DMS114 treated with DMSO at 0.1 percent for 48 hours (cell line): ENCODE measurements around the gene CAPNS1.

ENCODE experiments used
- DNase-seq: peaks from one replicate; lab custom pipeline; 2025; ENCODE audit not compliant: unreplicated experiment; lab: John Stamatoyannopoulos, UW

CAPNS1 gene

DNA sequence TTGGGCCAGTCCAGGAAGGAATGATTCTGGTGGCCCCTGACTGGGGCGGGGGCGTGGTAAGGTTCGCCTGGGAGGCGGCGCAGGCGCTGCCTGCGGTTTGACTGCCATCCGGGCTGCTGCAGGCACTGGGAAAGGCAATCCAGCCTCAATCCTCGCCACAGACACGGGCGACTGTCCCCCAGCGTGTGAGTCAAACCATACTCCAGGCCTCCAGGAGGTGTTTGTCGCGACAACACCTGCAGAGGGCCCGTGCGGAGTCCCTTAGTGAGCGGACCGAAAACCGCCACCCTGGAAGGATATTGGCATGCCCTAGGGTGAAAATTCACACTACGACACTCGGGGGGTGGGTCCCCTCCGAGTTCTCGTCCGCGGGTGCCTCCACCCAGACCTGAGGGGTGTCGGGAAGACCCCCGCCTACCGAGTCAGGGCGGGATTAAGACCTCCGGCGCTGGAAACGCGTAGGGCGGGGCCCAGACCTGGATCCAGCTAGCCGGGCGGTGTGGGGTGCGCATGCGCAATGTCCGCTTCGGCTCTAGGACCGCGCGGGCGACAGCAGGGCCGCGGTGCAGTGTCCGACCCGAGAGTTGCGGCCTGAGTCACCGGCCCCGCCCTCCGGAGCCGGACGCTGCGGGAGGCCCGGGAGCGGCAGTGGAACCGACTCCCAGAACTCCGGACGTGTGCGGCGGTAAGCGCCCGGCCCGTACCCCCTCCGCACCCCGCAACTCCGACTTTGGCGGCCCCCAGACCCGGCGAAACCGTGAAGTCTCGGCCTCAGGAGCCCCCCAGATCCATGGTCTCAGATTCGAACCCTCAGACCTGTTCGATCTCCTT, at the start of gene CAPNS1:
Gene CAPNS1, plus strand, starts transcription at position 594 of the 831 bp plus-strand sequence. CDS start 946 bp downstream, outside the sequence.
- DNase-seq, result peak; percentile 94

GRCh38 chr19:36090910-36091695, 48.8 kb upstream of the CAPNS1 start:
- no peak for DNase-seq

DNA sequence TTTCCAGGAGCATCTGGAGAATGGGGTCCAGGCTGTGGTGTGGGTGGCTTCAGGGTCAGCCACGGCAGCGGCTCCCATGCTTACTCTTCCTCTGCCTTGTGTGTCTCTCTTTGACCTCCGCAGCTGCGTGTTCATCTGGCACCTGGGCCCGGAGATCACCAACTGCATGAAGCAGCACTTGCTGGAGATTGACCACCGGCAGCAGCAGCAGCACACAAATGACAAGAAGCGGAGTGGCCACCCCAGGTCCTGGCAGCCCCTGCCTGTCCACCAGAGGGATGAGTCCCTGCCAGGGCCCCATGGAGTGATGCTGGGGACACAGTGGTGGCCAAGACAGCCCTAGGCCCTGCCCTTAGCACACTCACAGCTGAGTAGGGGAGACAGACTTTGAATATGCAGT, 47.3 kb upstream of the CAPNS1 start:
- no peak for DNase-seq

DNA sequence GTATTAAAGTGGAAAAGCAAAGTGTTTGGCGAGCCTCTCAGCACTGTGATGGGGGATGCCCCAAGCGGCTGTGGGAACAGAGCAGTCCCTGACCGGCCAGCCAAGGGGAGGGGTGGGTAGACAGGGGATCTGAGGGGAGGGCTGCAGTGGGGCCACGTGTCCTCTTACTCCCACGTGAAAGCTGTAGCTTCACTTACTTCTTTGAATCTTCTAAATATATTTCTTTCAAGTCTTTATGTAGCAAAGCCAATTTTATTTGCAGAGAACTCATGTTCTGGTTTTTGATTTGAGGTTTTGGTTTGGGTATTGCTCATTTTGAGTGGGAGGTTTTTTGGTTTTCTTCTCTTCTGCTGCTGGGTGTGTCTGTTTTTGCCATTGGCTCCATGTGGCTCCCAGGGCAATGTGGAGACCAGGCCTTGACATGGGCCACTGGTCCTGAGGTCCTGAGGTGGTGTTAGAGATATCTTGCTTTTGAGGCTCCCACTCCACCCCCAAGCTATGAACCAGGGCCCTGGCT, 46.7 kb upstream of the CAPNS1 start:
- DNase-seq, result no peak

GRCh38 chr19:36093687-36094086, 46.2 kb upstream of the CAPNS1 start:
- DNase-seq, result no peak

DNA sequence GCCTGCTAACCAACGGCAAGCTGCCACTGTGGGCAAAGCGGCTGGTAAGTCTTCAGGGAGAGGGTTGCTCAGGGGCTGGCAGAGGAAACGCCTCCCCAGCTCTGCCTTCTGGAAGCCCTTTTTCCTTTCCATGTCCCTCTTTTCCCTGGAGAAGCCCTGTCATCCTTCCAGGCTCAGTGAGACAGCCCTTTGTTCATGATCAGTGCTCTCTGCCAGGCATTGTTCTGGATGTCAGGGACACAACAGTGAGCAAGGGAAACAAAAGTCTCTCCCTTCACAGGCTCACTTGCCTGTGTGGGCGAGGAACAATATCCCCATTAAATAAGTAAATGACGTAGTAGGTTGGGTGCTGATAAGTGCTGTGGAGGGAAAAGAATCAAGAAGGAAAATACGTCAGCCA, 42.8 kb upstream of the CAPNS1 start:
- no peak for DNase-seq

DNA sequence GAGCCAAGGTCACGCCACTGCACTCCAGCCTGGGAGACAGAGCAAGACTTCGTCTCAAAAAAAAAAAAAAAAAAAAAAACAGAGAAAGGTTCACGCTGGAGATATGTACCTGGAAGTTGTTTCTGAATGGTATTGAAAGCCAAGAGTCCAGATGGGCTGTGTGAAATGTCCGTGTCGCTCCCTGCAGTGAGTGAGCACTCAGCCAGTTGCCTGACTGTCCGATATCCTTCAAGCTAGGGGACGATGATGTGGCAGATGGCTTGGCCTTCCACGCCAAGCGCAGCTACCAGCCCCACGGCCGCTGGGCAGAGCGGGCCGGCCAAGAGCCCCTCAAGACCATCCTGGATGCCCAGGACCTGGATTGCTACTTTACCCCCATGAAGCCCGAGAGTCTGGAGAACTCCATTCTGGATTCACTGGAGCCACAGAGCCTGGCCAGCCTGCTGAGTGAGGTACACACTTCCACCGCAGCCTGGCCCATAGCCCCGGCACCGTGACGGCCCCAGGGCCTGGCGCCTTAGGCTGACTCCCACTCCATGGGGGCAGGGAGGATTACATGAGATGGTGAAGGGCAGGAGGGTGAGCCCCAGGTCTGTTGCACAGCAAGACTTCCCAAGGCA, 40.6 kb upstream of the CAPNS1 start:
- no peak for DNase-seq

- DNase-seq, result no peak
These were observed 39.4 kb upstream of the CAPNS1 start for GRCh38 chr19:36100476-36100875.

DNA sequence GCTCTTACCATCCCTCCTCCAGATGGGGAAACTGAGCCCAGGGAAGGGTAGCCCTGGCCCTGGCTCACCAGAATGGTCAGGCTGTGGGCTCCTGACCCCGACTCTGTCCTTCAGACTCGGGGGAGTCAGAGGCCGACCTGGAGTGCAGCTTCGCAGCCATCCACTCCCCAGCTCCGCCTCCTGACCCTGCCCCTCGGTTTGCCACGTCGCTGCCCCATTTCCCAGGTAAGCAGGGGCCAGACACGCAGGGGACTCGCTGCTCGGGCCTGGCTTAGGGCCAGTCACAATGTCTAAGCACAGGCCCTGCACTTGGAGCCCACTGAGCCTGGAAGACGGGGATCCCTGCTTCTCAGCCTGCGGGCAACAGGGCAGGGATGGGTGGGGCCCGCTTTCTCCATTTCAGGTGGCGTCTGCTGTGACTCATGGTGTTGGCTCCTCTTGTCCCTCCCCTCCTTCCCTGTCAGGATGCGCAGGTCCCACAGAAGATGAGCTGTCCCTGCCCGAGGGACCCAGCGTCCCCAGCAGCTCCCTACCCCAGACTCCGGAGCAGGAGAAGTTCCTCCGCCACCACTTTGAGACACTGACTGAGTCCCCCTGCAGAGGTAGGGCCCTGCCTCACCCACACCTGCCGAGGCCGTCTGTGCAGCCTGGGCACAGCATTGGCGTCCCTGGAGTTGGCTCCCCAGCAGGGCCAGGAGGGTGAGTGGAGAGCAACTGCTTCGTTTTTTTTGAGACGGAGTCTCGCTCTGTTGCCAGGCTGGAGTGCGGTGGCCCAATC, 38.1 kb upstream of the CAPNS1 start:
- no peak for DNase-seq

DNA sequence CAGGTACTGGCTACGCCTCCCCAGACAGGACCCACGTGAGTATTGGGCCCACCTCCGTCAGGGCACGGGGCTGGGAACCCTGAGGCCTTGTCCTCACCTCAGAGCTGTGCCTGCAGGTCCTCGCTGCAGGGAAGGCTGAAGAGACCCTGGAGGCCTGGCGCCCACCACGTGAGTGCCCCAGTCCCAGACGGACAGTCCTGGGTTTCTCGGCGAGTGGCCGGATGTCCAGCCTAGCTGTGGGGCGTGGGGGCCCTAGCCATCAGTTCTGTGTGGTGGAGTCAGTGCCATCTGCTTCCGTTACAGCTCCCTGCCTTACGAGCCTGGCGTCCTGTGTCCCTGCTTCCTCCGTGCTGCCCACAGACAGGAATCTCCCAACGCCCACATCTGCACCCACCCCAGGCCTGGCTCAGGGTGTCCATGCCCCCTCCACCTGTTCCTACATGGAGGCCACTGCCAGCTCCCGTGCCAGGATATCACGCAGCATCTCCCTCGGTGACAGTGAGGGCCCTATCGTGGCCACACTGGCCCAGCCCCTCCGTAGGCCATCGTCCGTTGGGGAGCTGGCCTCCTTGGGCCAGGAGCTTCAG, 36.7 kb upstream of the CAPNS1 start:
- no peak for DNase-seq

DNA sequence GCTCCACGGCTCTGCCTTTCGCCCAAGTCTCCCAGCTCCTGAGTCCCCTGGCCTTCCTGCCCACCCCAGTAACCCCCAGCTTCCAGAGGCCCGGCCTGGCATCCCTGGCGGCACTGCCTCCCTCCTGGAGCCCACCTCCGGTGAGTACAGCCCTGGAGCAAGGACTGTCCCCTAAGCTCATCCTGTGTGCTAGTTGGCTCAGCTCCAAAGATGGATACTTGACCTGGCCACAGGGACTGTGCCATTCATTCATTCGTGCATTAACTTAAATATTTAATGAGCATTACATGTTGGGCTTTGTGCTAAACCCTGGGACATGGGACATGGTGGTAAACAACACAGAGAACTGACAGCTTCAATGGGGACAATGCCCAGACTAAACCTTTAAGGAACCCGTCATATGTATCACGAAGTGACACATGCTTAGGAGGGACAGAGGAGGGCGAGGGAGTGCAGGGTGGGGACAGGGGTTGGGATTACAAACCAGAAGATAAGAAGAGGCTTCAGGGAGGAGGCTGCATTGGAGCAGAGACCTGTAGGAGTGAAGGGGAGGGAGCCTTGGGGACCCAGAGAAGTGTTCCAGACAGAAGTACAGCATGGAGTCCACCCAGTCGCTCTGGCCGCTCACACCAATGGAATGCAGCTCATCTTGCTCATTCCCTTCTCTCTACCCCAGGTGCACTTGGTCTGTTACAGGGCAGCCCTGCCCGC, 35.9 kb upstream of the CAPNS1 start:
- no peak for DNase-seq

GRCh38 chr19:36106441-36106840, 33.4 kb upstream of the CAPNS1 start:
- DNase-seq, result no peak

DNA sequence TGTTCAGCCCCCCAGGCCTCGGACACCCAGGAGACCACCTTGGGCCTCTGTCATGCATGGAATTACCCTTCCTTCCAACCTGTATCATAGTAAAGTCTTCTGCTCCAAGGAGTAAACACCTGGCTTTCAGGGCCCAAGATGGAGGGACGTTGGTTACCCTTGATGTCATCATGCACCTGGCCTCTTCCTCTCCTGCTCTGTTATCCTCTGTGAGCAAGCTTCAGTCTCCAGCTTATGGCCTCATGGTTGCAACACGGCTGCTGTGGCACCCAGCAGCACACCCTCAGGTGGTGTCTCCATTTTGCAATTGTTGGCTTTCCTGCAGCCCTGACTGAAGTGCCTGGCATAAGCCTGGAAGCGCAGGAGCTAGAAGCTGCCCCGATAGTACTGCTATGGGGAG, 32.9 kb upstream of the CAPNS1 start:
- DNase-seq, result no peak

DNA sequence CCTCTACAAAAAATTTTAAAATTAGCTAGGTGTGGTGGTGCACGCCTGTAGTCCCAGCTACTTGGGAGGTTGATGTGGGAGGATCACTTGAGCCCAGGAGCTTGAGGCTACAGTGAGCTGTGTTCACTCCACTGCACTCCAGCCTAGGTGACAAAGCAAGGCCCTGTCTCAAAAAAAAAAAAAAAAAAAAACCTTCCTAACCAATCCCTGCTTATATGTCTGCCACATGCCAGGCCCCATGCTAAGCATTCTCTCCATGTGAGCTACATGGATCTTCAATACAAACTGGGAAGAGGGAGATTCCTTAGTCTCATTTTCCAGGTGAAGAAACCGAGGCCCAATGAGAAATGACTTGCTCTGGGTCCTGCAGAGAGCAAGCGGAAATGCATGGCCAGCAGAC, 31.2 kb upstream of the CAPNS1 start:
- DNase-seq, result no peak

DNA sequence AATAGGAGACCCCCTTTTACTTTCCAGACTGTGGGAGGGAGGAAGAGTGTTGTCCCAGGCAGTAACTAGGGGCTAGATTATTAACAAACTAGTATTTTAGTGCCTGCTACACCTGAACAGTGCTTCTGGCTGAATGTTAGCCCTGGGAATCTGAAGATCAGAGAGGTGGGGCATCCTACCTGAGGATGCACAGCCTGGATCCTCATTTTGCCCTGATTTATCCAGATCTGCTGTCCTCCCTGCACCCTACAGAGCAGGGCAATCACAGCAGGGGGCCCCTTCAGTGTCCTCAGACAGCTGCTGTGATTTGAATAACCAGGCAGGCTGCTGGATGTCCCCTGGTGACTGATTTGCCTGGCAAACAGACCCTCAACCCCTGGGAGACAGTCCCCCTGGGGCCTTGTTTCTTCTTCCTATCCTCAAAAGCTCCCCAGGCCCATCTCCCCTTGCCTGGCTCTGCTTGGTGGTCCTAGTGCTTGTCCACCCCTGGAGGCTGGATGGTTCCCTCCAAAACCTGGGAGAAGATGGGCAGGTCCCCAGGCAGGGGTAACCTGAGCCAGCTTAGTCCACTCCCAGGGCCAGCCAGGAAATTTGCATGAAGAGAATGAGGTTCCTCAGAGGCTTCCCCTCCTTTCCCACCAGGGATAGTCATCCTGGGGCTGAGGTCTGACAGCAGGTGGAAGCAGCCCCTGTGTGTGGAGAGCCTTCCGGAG, 29.2 kb upstream of the CAPNS1 start, which contains the start of gene OVOL3:
Gene OVOL3, plus strand, starts transcription at position 657 of the 713 bp plus-strand sequence. CDS start 60 bp downstream, outside the sequence.
- DNase-seq, result no peak

GRCh38 chr19:36111200-36111539, 28.7 kb upstream of the CAPNS1 start:
- no peak for DNase-seq

DNA sequence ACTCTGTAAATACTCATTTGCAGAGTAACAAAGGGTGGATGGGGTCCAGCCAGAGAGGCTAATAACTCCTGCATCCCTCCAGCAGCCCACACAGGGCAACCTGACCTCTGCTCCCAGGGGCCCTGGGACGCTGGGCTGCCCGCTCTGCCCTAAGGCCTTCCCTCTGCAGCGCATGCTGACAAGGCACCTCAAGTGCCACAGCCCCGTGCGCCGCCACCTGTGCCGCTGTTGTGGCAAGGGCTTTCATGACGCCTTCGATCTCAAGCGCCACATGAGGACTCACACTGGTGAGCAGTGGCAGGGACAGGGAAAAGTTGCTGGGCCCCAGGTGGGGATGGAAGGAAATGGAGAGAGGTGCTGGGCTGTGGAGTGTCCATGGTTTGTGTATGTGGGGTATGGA, 27.2 kb upstream of the CAPNS1 start:
- DNase-seq, result no peak

- no peak for DNase-seq
These were observed 26.4 kb upstream of the CAPNS1 start for GRCh38 chr19:36113425-36113824.
